HG02798 (cell line): Measurements from ENCODE around the gene IL6R.

ENCODE experiments used
- ATAC-seq: cut with Tn5 transposase; IDR thresholded peaks from one replicate; pipeline ENCODE4 v1.9.1; 2021; ENCODE audit warnings: mild to moderate bottlenecking; ENCODE audit not compliant: unreplicated experiment, poor library complexity

The IL6R gene

GRCh38 chr1:154443274-154444013 is 38.3 kb downstream of the IL6R start:
- no peak for ATAC-seq

- peak; percentile 83 for ATAC-seq
Measured at GRCh38 chr1:154445040-154445472, 39.9 kb downstream of the IL6R start.

GRCh38 chr1:154446292-154446691 is 41.1 kb downstream of the IL6R start:
- ATAC-seq = no peak

GRCh38 chr1:154446789-154447188 is 41.6 kb downstream of the IL6R start:
- no peak for ATAC-seq

- ATAC-seq = no peak
Measured at GRCh38 chr1:154448331-154448811, 43.2 kb downstream of the IL6R start.

- ATAC-seq = no peak
Measured at GRCh38 chr1:154453161-154453560, 48.0 kb downstream of the IL6R start.

- no peak for ATAC-seq
Measured at GRCh38 chr1:154453574-154454352, 48.6 kb downstream of the IL6R start.

- ATAC-seq = no peak
Measured at GRCh38 chr1:154454386-154455120, 49.4 kb downstream of the IL6R start.

- ATAC-seq = no peak
Measured at GRCh38 chr1:154456631-154457030, 51.5 kb downstream of the IL6R start.

- ATAC-seq = no peak
Measured at GRCh38 chr1:154459080-154459479, 53.9 kb downstream of the IL6R start.

GRCh38 chr1:154460695-154461260 is 55.6 kb downstream of the IL6R start:
- no peak for ATAC-seq

- ATAC-seq = no peak
Measured at GRCh38 chr1:154463512-154463990, 58.4 kb downstream of the IL6R start.

GRCh38 chr1:154465621-154466195 is 60.6 kb downstream of the IL6R start:
- ATAC-seq = no peak

- ATAC-seq = no peak
Measured at GRCh38 chr1:154466206-154466605, 61.1 kb downstream of the IL6R start.

- no peak for ATAC-seq
Measured at GRCh38 chr1:154466921-154467417, 61.8 kb downstream of the IL6R start.

- no peak for ATAC-seq
Measured at GRCh38 chr1:154467434-154468102, 62.4 kb downstream of the IL6R start.

GRCh38 chr1:154468535-154469250 is 63.5 kb downstream of the IL6R start:
- no peak for ATAC-seq

- no peak for ATAC-seq
Measured at GRCh38 chr1:154469844-154470560, 64.9 kb downstream of the IL6R start.
